Measurements from ENCODE around the gene ATP8B1. TPM values are rescaled to one million over a fixed set of nuclear protein-coding genes. Genes with fewer than 3 reads are reported as not detected.
"Not testable (repeated sequence)": the region's sequence is repeated elsewhere in the genome, so short reads cannot be mapped to it uniquely, and the experiment has no call there.

The ATP8B1 gene
- total and polyA plus RNA-seq, 10 donors: 1.0 to 22.0 (median 12.7) TPM

DNA sequence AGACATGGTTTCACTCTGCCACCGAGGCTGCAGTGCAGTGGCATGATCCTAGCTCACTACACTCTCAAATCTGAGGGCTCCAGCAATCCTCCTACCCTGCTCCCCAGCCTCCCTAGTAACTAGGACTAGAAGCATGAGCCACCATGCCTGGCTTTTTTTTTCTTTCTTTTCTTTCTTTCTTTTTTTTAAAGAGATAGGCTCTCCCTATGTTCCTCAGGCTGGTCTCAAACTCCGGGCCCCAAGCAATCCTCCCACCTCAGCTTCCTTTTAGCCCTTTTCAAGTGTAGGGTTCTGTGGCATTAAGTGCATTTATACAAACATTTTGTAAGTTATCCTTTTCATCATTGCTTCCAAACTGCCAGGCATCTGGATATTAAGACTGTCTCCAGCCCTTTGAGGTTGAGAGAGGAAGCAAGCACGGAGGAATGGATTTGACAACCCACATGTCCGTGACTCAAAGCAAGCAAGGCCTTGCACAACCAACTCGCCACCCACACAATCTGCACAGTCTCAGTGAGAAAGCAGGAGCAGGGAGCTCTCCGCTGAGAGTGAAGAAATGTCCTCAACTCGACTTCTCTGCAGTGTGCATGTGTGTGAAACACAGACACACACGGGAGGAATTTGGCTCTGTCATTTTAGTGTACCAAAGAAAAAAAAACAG lies 65.6 kb downstream of the ATP8B1 start:
- peaks cover 0 to 16% (median 7%) of the 10 kb centered on the region in 8 donors for H3K9me3 ChIP-seq
- TF ChIP-seq, protein P1, sequence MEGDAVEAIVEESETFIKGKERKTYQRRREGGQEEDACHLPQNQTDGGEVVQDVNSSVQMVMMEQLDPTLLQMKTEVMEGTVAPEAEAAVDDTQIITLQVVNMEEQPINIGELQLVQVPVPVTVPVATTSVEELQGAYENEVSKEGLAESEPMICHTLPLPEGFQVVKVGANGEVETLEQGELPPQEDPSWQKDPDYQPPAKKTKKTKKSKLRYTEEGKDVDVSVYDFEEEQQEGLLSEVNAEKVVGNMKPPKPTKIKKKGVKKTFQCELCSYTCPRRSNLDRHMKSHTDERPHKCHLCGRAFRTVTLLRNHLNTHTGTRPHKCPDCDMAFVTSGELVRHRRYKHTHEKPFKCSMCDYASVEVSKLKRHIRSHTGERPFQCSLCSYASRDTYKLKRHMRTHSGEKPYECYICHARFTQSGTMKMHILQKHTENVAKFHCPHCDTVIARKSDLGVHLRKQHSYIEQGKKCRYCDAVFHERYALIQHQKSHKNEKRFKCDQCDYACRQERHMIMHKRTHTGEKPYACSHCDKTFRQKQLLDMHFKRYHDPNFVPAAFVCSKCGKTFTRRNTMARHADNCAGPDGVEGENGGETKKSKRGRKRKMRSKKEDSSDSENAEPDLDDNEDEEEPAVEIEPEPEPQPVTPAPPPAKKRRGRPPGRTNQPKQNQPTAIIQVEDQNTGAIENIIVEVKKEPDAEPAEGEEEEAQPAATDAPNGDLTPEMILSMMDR (IDR thresholded peaks at IDR 0.05 in 8 of 11, conservative IDR thresholded peaks at IDR 0.05 in 3 of 11): no peak
- peak in 1 of 3 donors; percentile 41 for TF ChIP-seq POLR2AphosphoS5 (IDR thresholded peaks at IDR 0.05)
- 41 to 62% (median 54%) methylated on average over 8 of the region's 8 CpGs for WGBS, 5 donors
- intact Hi-C loops (cut with DNase I; ENCODE audit: low total_unique reads): no loop called here
- peak overlapping the region in 1 of 8 donors; percentile 8 for H3K27ac ChIP-seq
- H3K4me1 ChIP-seq: peaks cover 0 to 16% (median 5%) of the 10 kb centered on the region in 6 donors
- DNase-seq: no peak
- H3K4me3 ChIP-seq: no peak overlapping the region
- peaks cover 0 to 31% (median 0%) of the 10 kb centered on the region in 6 donors for H3K36me3 ChIP-seq
- H3K27me3 ChIP-seq (replicated peaks in 1 of 7): no peaks in the 10 kb centered on the region

GRCh38 chr18:57735042-57735441 lies 68.1 kb downstream of the ATP8B1 start:
- WGBS, 5 donors: 96 to 99% (median 97%) methylated on average over 18 of the region's 18 CpGs
- H3K9me3 ChIP-seq; H3K4me3 ChIP-seq; H3K27me3 ChIP-seq (replicated peaks in 1 of 7); DNase-seq; intact Hi-C loops (cut with DNase I; ENCODE audit: low total_unique reads); H3K27ac ChIP-seq: not testable (repeated sequence)
- Histone ChIP-seq H3K36me3 (peaks cover 0 to 22% (median 0%) of the 10 kb centered on the region in 6 donors), H3K4me1 (peaks cover 0 to 16% (median 5%) of the 10 kb centered on the region in 6 donors)
- peak in 1 of 3 donors; percentile 11 for TF ChIP-seq POLR2AphosphoS5 (IDR thresholded peaks at IDR 0.05)

GRCh38 chr18:57733861-57734260 lies 69.3 kb downstream of the ATP8B1 start:
- TF ChIP-seq POLR2AphosphoS5 (IDR thresholded peaks at IDR 0.05): no peak
- TF ChIP-seq, protein P1 (IDR thresholded peaks at IDR 0.05 in 8 of 11, conservative IDR thresholded peaks at IDR 0.05 in 3 of 11): no peak
- TF ChIP-seq POLR2A (IDR thresholded peaks at IDR 0.05): no peak
- Histone ChIP-seq H3K27me3 (replicated peaks in 1 of 7) (no peaks in the 10 kb centered on the region), H3K4me1 (peaks cover 0 to 20% (median 6%) of the 10 kb centered on the region in 6 donors), H3K36me3 (peaks cover 0 to 22% (median 0%) of the 10 kb centered on the region in 6 donors), H3K9me3 (peaks cover 0 to 5% (median 0%) of the 10 kb centered on the region in 8 donors), H3K27ac (no peak overlapping the region), H3K4me3 (no peak overlapping the region)
- 96 to 98% (median 96%) methylated on average over 3 of the region's 3 CpGs for WGBS, 5 donors
- intact Hi-C loops (cut with DNase I; ENCODE audit: low total_unique reads): no loop called here
- DNase-seq: no peak

DNA sequence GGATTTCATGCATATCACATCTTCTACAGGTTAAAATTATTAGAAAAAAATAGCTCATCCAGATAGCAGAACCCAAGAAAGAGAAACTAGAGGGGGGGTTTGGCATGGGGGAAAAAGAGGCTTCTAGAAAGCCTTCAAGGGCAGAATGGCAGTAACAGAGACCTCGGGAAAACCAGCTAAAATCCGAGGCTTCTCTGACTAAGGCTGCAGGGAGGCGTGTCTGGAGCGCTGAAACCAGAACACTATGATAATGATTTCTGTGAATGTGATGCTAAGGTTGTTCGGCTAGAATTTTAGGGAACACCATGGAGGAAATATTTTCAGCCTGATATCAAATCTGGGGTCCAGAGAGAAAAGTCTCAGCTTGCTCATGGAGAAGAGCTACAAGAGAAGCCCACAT lies 73.0 kb downstream of the ATP8B1 start:
- intact Hi-C loops (cut with DNase I; ENCODE audit: low total_unique reads): no loop called here
- WGBS, 5 donors: 90 to 98% (median 93%) methylated on average over 5 of the region's 5 CpGs

More for the DNA sequence above, 73.0 kb downstream of the ATP8B1 start:
- TF ChIP-seq POLR2A (IDR thresholded peaks at IDR 0.05) (no peak), POLR2AphosphoS5 (IDR thresholded peaks at IDR 0.05) (no peak)
- TF ChIP-seq, protein P1 (IDR thresholded peaks at IDR 0.05 in 8 of 11, conservative IDR thresholded peaks at IDR 0.05 in 3 of 11): no peak
- no peak for DNase-seq
- no peaks in the 10 kb centered on the region for H3K27me3 ChIP-seq (replicated peaks in 1 of 7)
- no peak overlapping the region for H3K27ac ChIP-seq
- peaks cover 0 to 6% (median 0%) of the 10 kb centered on the region in 6 donors for H3K36me3 ChIP-seq
- no peak overlapping the region for H3K4me3 ChIP-seq
- peaks cover 0 to 34% (median 19%) of the 10 kb centered on the region in 8 donors for H3K9me3 ChIP-seq
- H3K4me1 ChIP-seq: peaks cover 7 to 25% (median 15%) of the 10 kb centered on the region in 6 donors

Data from spleen (tissue), 11 donors.